ENCODE results near the gene NLRP3.

NLRP3 gene

DNA sequence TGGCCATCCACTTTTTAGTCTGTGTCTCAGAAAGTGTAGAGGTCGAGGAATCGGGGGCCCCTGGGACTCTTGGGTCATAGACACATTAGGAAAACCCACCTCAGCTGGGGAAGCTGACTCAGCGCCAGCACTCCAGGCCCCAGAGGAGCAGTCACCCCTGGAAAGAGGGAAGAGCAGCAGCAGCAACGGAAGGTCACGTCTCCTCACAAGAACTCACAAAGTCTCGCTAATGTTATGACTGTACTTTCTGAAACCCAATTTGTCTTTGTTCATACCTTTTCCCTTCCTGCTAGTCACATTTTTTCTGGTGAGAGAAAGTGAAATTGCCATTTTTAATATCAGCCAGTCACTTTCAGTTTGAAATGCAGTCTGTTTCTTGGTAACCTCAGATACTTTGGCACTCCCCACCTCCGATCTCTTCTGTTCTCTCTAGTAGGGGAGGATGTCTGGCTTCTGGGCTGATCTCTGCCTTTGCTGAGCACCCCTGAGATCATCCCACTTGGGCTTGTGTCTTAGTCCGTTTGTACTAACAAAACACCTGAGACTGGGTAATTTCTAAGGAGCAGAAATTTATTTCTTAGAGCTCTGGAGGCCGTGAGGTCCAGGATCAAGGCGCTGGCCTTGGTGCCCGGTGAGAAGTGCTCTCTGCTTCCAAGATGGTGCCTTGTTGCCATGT lies 6.0 kb upstream of the NLRP3 start:
- no peak for TF ChIP-seq POLR2A (IDR thresholded peaks at IDR 0.05; ENCODE audit: low read depth, low read length)
- TF ChIP-seq TAF1 (IDR thresholded peaks at IDR 0.05; ENCODE audit: low read depth, low read length) = no peak
- peak; percentile 57; the same call in 1 of the 2 replicates for TF ChIP-seq POU2F2 (IDR thresholded peaks at IDR 0.05; ENCODE audit: low read depth, low read length)
- peak; percentile 64 for TF ChIP-seq SPI1 (IDR thresholded peaks at IDR 0.05; ENCODE audit: low read depth, low read length)
- DNase-seq (ENCODE audit: insufficient read length, low spot score) (peak; percentile 55), FAIRE-seq (peak; percentile 82)

DNA sequence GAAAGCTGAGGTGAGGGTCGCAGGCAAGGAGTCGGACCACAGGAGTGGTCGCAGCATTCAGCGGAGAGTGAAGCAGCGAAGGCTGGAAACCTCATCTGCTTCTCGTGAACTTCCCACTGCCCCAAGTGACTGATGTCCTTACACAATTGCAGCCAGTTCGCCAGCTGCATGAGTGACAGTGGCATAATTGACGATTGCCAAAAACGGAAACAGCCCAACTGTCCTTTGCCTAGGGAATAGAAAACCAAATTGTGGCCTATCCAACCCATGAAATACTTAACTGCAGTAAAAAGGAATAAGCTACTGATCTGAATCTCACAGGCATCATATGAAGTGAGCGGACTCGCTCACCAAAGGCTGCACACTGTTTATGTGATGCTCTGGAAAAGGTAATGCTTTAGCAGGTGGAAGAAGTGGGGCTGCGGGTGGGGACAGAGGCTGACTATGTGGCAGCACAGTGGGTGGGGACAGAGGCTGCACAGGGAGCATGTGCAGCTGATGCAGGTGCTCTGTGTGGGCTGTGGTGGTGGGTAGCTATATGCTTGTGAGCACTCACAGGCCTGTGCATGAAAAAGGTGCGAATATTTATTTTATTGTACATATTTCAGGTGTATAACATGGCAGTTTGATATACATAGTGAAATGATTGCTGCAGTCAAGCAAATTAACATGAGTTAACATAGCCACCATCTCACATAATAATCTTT lies 4.2 kb upstream of the NLRP3 start:
- DNase-seq (ENCODE audit: insufficient read length, low spot score) (no peak), FAIRE-seq (no peak)
- TF ChIP-seq POLR2AphosphoS5 (IDR thresholded peaks at IDR 0.05; ENCODE audit: low read depth, low read length) (no peak), PAX5 (IDR thresholded peaks at IDR 0.05; ENCODE audit: insufficient read depth, low read length, severe bottlenecking) (no peak), POLR2A (IDR thresholded peaks at IDR 0.05; ENCODE audit: low read depth, low read length) (no peak), SPI1 (IDR thresholded peaks at IDR 0.05; ENCODE audit: low read depth, low read length) (no peak), POU2F2 (IDR thresholded peaks at IDR 0.05; ENCODE audit: low read depth, low read length) (no peak), TAF1 (IDR thresholded peaks at IDR 0.05; ENCODE audit: low read depth, low read length) (no peak)

DNA sequence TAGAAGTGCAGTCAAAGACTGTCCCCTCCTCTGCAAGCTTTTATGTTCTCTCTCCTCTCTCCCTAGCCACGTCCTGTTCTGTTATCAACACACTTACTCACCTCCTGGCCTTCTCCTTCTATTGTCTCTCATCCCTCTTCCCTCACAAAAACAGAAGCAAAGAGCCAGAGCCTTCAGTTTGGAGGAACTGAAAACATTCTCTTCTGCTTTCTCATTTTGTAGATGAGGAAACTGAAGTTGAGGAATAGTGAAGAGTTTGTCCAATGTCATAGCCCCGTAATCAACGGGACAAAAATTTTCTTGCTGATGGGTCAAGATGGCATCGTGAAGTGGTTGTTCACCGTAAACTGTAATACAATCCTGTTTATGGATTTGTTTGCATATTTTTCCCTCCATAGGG lies 1.9 kb downstream of the NLRP3 start:
- no peak for FAIRE-seq
- TF ChIP-seq POU2F2 (IDR thresholded peaks at IDR 0.05; ENCODE audit: low read depth, low read length) (no peak), POLR2A (IDR thresholded peaks at IDR 0.05; ENCODE audit: low read depth, low read length) (no peak), SPI1 (IDR thresholded peaks at IDR 0.05; ENCODE audit: low read depth, low read length) (no peak), POLR2AphosphoS5 (IDR thresholded peaks at IDR 0.05; ENCODE audit: low read depth, low read length) (no peak), PAX5 (IDR thresholded peaks at IDR 0.05; ENCODE audit: insufficient read depth, low read length, severe bottlenecking) (no peak), TAF1 (IDR thresholded peaks at IDR 0.05; ENCODE audit: low read depth, low read length) (no peak)
- no peak for DNase-seq (ENCODE audit: insufficient read length, low spot score)

DNA sequence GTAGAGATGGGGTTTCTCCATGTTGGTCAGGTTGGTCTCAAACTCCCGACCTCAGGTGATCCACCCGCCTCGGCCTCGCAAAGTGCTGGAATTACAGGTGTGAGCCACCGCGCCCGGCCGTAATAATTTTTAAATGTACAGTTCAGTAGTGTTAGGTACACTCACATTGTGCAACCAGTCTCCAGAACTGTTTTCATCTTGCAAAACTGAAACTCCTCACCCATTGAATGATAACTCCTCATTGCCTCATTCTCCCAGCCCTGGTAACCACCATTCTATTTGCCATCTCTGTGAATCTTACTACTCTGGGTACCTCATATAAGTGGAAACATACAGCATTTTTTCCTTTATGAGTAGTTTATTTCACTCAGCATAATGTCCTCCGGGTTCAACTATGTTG lies 3.4 kb downstream of the NLRP3 start:
- FAIRE-seq = no peak
- DNase-seq (ENCODE audit: insufficient read length, low spot score) = no peak

DNA sequence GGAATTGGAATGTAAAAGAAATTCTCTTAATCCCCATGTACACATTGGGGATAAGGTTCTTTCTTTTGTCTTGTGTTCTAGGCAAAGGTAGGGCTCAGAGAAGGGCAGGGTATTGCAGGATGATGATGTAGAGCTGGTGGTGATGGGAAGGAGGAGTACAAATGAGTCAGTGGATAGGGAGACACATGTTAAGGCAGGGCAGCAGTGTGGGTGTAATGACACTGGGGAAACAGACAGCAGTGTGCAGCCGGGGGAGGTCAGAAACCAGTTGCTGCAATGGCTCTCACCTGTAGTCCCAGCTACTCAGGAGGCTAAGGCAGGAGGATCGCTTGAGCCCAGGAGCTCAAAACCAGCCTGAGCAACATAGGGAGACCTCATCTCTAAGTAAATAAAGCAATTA lies 5.1 kb downstream of the NLRP3 start:
- DNase-seq (ENCODE audit: insufficient read length, low spot score) (no peak), FAIRE-seq (no peak)
- no peak for TF ChIP-seq PAX5 (IDR thresholded peaks at IDR 0.05; ENCODE audit: insufficient read depth, low read length, severe bottlenecking)
- no peak for TF ChIP-seq POU2F2 (IDR thresholded peaks at IDR 0.05; ENCODE audit: low read depth, low read length)
- no peak for TF ChIP-seq SPI1 (IDR thresholded peaks at IDR 0.05; ENCODE audit: low read depth, low read length)
- no peak for TF ChIP-seq POLR2AphosphoS5 (IDR thresholded peaks at IDR 0.05; ENCODE audit: low read depth, low read length)
- TF ChIP-seq POLR2A (IDR thresholded peaks at IDR 0.05; ENCODE audit: low read depth, low read length) = no peak
- no peak for TF ChIP-seq TAF1 (IDR thresholded peaks at IDR 0.05; ENCODE audit: low read depth, low read length)

More for the DNA sequence above, 3.4 kb downstream of the NLRP3 start:
- TF ChIP-seq POU2F2 (IDR thresholded peaks at IDR 0.05; ENCODE audit: low read depth, low read length) (no peak), PAX5 (IDR thresholded peaks at IDR 0.05; ENCODE audit: insufficient read depth, low read length, severe bottlenecking) (no peak), POLR2A (IDR thresholded peaks at IDR 0.05; ENCODE audit: low read depth, low read length) (no peak), TAF1 (IDR thresholded peaks at IDR 0.05; ENCODE audit: low read depth, low read length) (no peak), SPI1 (IDR thresholded peaks at IDR 0.05; ENCODE audit: low read depth, low read length) (no peak)

DNA sequence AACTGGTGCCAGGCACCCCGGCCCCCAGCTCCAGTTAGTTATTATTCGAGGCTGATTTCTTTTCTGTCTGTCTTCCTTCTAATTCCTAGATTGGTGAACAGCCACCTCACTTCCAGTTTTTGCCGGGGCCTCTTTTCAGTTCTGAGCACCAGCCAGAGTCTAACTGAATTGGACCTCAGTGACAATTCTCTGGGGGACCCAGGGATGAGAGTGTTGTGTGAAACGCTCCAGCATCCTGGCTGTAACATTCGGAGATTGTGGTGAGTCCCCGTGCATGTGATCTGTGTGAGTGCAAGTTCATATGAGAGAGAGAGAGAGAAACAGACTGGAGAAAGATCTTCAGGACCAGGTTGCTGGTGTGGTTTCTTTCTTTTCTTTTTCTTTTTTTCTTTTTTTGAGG lies 13.5 kb downstream of the NLRP3 start:
- TF ChIP-seq POLR2A (IDR thresholded peaks at IDR 0.05; ENCODE audit: low read depth, low read length) (no peak), PAX5 (IDR thresholded peaks at IDR 0.05; ENCODE audit: insufficient read depth, low read length, severe bottlenecking) (no peak), POU2F2 (IDR thresholded peaks at IDR 0.05; ENCODE audit: low read depth, low read length) (no peak), SPI1 (IDR thresholded peaks at IDR 0.05; ENCODE audit: low read depth, low read length) (no peak), TAF1 (IDR thresholded peaks at IDR 0.05; ENCODE audit: low read depth, low read length) (no peak), POLR2AphosphoS5 (IDR thresholded peaks at IDR 0.05; ENCODE audit: low read depth, low read length) (no peak)
- DNase-seq (ENCODE audit: insufficient read length, low spot score) (no peak), FAIRE-seq (no peak)

DNA sequence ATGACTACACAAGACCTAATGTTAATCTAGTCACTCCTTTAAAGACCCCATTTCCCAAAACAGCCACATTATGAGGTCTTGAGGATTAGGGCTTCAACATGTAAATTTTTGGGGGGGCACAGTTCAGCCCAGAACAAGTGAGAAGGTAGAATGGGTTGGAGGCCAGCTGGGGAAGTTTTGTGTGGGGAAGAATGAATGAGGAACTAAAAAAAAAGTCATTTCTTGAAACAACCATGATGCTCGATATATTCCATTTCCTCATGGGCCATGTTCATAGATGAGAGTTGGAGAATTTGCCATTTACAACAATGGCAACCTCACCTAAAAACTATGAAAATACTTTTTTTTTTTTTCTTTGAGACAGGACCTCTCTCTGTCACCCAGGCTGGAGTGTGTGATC lies 14.5 kb downstream of the NLRP3 start:
- 0 out of 2 replicates have a peak, but pooled peaks have one; percentile 16 for TF ChIP-seq SPI1 (IDR thresholded peaks at IDR 0.05; ENCODE audit: low read depth, low read length)
- no peak for TF ChIP-seq POU2F2 (IDR thresholded peaks at IDR 0.05; ENCODE audit: low read depth, low read length)
- no peak for FAIRE-seq
- no peak for DNase-seq (ENCODE audit: insufficient read length, low spot score)

DNA sequence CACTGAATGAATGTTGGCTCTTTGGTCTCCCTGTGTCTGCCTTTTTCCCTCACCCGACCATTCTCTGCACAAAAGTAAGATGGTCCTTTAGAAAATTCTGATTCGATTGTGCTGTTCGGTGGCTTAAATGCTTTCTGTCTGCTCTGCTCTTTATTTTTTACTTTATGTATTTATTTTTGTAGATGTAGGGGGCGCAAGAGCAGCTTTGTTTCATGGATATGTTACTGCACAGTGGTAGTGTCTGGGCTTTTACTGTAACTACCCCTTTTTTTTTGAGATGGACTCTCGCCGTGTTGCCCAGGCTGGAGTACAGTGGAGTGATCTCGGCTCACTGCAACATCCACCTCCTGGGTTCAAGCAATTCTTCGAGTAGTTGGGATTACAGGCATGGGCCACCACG lies 15.7 kb downstream of the NLRP3 start:
- no peak for FAIRE-seq
- TF ChIP-seq POLR2AphosphoS5 (IDR thresholded peaks at IDR 0.05; ENCODE audit: low read depth, low read length) (no peak), PAX5 (IDR thresholded peaks at IDR 0.05; ENCODE audit: insufficient read depth, low read length, severe bottlenecking) (no peak), TAF1 (IDR thresholded peaks at IDR 0.05; ENCODE audit: low read depth, low read length) (no peak), POLR2A (IDR thresholded peaks at IDR 0.05; ENCODE audit: low read depth, low read length) (no peak), POU2F2 (IDR thresholded peaks at IDR 0.05; ENCODE audit: low read depth, low read length) (no peak), SPI1 (IDR thresholded peaks at IDR 0.05; ENCODE audit: low read depth, low read length) (no peak)
- no peak for DNase-seq (ENCODE audit: insufficient read length, low spot score)

DNA sequence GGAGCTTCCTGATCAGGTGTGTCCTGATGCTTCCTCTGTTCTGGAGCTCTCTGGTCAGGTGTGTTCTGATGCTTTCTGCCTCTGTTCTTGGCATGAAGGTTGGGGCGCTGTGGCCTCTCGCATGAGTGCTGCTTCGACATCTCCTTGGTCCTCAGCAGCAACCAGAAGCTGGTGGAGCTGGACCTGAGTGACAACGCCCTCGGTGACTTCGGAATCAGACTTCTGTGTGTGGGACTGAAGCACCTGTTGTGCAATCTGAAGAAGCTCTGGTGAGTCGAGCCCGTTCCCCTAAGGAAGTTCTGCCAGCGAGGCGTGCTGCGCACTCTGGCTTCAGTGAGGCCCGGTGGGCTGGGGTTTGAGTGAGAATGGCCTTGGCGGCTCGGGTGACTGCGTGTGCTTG lies 18.0 kb downstream of the NLRP3 start:
- no peak for FAIRE-seq
- no peak for TF ChIP-seq POLR2AphosphoS5 (IDR thresholded peaks at IDR 0.05; ENCODE audit: low read depth, low read length)
- TF ChIP-seq TAF1 (IDR thresholded peaks at IDR 0.05; ENCODE audit: low read depth, low read length) = no peak
- TF ChIP-seq SPI1 (IDR thresholded peaks at IDR 0.05; ENCODE audit: low read depth, low read length) = no peak
- TF ChIP-seq POU2F2 (IDR thresholded peaks at IDR 0.05; ENCODE audit: low read depth, low read length) = no peak
- TF ChIP-seq POLR2A (IDR thresholded peaks at IDR 0.05; ENCODE audit: low read depth, low read length) = no peak
- no peak for TF ChIP-seq PAX5 (IDR thresholded peaks at IDR 0.05; ENCODE audit: insufficient read depth, low read length, severe bottlenecking)
- DNase-seq (ENCODE audit: insufficient read length, low spot score) = no peak
